Natural killer cell treated with Interleukin-12 subunit alpha and Interleukin-12 subunit beta and Interleukin-15 and Interleukin-18, amount 100 ng/mL, for 72 hours (primary cell): ENCODE measurements around the gene PEX26. TPM values are rescaled to one million over a fixed set of nuclear protein-coding genes. Genes with fewer than 3 reads are reported as not detected.
A peak's percentile ranks its signal among the peaks of the same experiment; 100 is the strongest.
"Not testable (repeated sequence)": the region's sequence is repeated elsewhere in the genome, so short reads cannot be mapped to it uniquely, and the experiment has no call there.

Experiments used
- ATAC-seq, 2 donors: fragments of 150-1000 bp; cut with Tn5 transposase in 1 of 2; sonication (Bioruptor Pico), chemical (Tn5 transposase) in 1 of 2; 2 replicates each; pipeline ENCODE4 v1.10.0; 2021
- DNase-seq: peaks from one replicate; pipeline ENCODE4 v3.0.0; 2022; ENCODE audit warnings: low spot score
- H3K27ac Mint-ChIP-seq, 2 donors: 1 replicate in 1 of 2; 2 replicates in 1 of 2; pipeline ENCODE4 v1.8.0; 2022; ENCODE audit warnings: mixed read lengths in 2 of 2, mild to moderate bottlenecking in 1 of 2, moderate library complexity in 1 of 2
- H3K27me3 Mint-ChIP-seq, 2 donors: 1 replicate in 1 of 2; 2 replicates in 1 of 2; pipeline ENCODE4 v1.8.0; 2022; ENCODE audit warnings: mixed read lengths in 2 of 2
- H3K36me3 Mint-ChIP-seq: one replicate; pipeline ENCODE4 v1.8.0; 2022; ENCODE audit warnings: mixed read lengths
- H3K4me1 Mint-ChIP-seq, 2 donors: 1 replicate in 1 of 2; 2 replicates in 1 of 2; pipeline ENCODE4 v1.8.0; 2022; ENCODE audit warnings: low read depth in 2 of 2, mixed read lengths in 2 of 2, mild to moderate bottlenecking in 1 of 2
- H3K4me3 Mint-ChIP-seq: one replicate; pipeline ENCODE4 v1.8.0; 2022; ENCODE audit warnings: mixed read lengths
- H3K9me3 Mint-ChIP-seq: 2 replicates; pipeline ENCODE4 v1.8.0; 2022; ENCODE audit warnings: mixed read lengths
- total RNA-seq, 2 donors: library from RNA; stranded (reverse); gene quantifications; one replicate each; pipeline ENCODE4 v1.2.3, GENCODE V29; 2022

The PEX26 gene
- total RNA-seq, 2 donors from 2014 or later, result 44.6 to 63.5 TPM

GRCh38 chr22:18105981-18106380 lies 28.2 kb downstream of the PEX26 start:
- H3K27ac Mint-ChIP-seq, result peak overlapping the region; percentile 43 to 54

GRCh38 chr22:18106550-18107341 lies 29.0 kb downstream of the PEX26 start:
- peaks cover 16 to 19% of the 10 kb centered on the region in 2 donors for H3K27me3 Mint-ChIP-seq
- peak overlapping the region in 1 of 2 donors; percentile 54 for H3K27ac Mint-ChIP-seq
- not testable (repeated sequence) for H3K4me3 Mint-ChIP-seq, DNase-seq, H3K9me3 Mint-ChIP-seq
- H3K4me1 Mint-ChIP-seq, result peaks cover 23 to 26% of the 10 kb centered on the region in 2 donors
- ATAC-seq, result peak; percentile 52 to 53
- H3K36me3 Mint-ChIP-seq, result peaks cover 27% of the 10 kb centered on the region

More at GRCh38 chr22:18105981-18106380, 28.2 kb downstream of the PEX26 start:
- H3K36me3 Mint-ChIP-seq, result peaks cover 31% of the 10 kb centered on the region
- DNase-seq, H3K9me3 Mint-ChIP-seq, ATAC-seq: not testable (repeated sequence)
- peak overlapping the region; percentile 39 for H3K4me3 Mint-ChIP-seq
- H3K4me1 Mint-ChIP-seq, result peaks cover 22 to 26% of the 10 kb centered on the region in 2 donors
- peaks cover 15 to 19% of the 10 kb centered on the region in 2 donors for H3K27me3 Mint-ChIP-seq

GRCh38 chr22:18108187-18108586 lies 30.4 kb downstream of the PEX26 start:
- Mint-ChIP-seq H3K4me3 (no peak overlapping the region), H3K27me3 (peaks cover 16 to 19% of the 10 kb centered on the region in 2 donors), H3K36me3 (peaks cover 25% of the 10 kb centered on the region), H3K9me3 (peaks cover 3% of the 10 kb centered on the region), H3K4me1 (peaks cover 23 to 26% of the 10 kb centered on the region in 2 donors), H3K27ac (no peak overlapping the region)
- ATAC-seq, result no peak
- no peak for DNase-seq

- no peak overlapping the region for H3K27ac Mint-ChIP-seq
Measured at GRCh38 chr22:18109410-18110193, 31.8 kb downstream of the PEX26 start.

GRCh38 chr22:18110194-18110953 lies 32.6 kb downstream of the PEX26 start, which contains the start of gene TUBA8:
Gene TUBA8, plus strand, starts transcription at chr22:18110809. Its CDS starts 57 bp downstream, at chr22:18110866.
- peaks cover 30 to 39% of the 10 kb centered on the region in 2 donors for H3K4me1 Mint-ChIP-seq
- H3K27me3 Mint-ChIP-seq, result peaks cover 16 to 19% of the 10 kb centered on the region in 2 donors
- DNase-seq, result no peak
- peaks cover 3% of the 10 kb centered on the region for H3K9me3 Mint-ChIP-seq
- H3K4me3 Mint-ChIP-seq, result peak within 1 kb of the TSS; percentile 76
- H3K27ac Mint-ChIP-seq, result no peak within 1 kb of the TSS
- H3K36me3 Mint-ChIP-seq, result peaks cover 16% of the 10 kb centered on the region
- peak; percentile 63 to 72 for ATAC-seq

More at GRCh38 chr22:18109410-18110193, 31.8 kb downstream of the PEX26 start:
- Mint-ChIP-seq H3K9me3 (peaks cover 3% of the 10 kb centered on the region), H3K36me3 (peaks cover 22% of the 10 kb centered on the region), H3K4me1 (peaks cover 36 to 37% of the 10 kb centered on the region in 2 donors), H3K4me3 (peak overlapping the region; percentile 76), H3K27me3 (peaks cover 16 to 19% of the 10 kb centered on the region in 2 donors)
- DNase-seq, result no peak
- no peak for ATAC-seq

- H3K27ac Mint-ChIP-seq, result no peak overlapping the region
- H3K36me3 Mint-ChIP-seq, result peaks cover 9% of the 10 kb centered on the region
- H3K4me3 Mint-ChIP-seq, result no peak overlapping the region
Measured at GRCh38 chr22:18110954-18111758, 33.4 kb downstream of the PEX26 start.

GRCh38 chr22:18111759-18112330 lies 34.1 kb downstream of the PEX26 start:
- peaks cover 9% of the 10 kb centered on the region for H3K36me3 Mint-ChIP-seq

More at GRCh38 chr22:18110954-18111758, 33.4 kb downstream of the PEX26 start:
- Mint-ChIP-seq H3K27me3 (peaks cover 12 to 16% of the 10 kb centered on the region in 2 donors), H3K9me3 (peaks cover 3% of the 10 kb centered on the region), H3K4me1 (peaks cover 22 to 36% of the 10 kb centered on the region in 2 donors)
- ATAC-seq, result no peak
- DNase-seq, result no peak

GRCh38 chr22:18112440-18112839 lies 34.6 kb downstream of the PEX26 start:
- no peak for ATAC-seq
- no peak overlapping the region for H3K27ac Mint-ChIP-seq
- H3K9me3 Mint-ChIP-seq, result no peaks in the 10 kb centered on the region
- peaks cover 4% of the 10 kb centered on the region for H3K36me3 Mint-ChIP-seq
- no peak overlapping the region for H3K4me3 Mint-ChIP-seq
- no peak for DNase-seq
- H3K4me1 Mint-ChIP-seq, result peaks cover 22 to 30% of the 10 kb centered on the region in 2 donors
- H3K27me3 Mint-ChIP-seq, result peaks cover 12 to 13% of the 10 kb centered on the region in 2 donors

More at GRCh38 chr22:18111759-18112330, 34.1 kb downstream of the PEX26 start:
- Mint-ChIP-seq H3K9me3 (peaks cover 3% of the 10 kb centered on the region), H3K27ac (no peak overlapping the region), H3K4me1 (peaks cover 22 to 33% of the 10 kb centered on the region in 2 donors), H3K27me3 (peaks cover 12 to 16% of the 10 kb centered on the region in 2 donors), H3K4me3 (no peak overlapping the region)
- ATAC-seq (no peak), DNase-seq (no peak)

GRCh38 chr22:18113680-18114394 lies 36.0 kb downstream of the PEX26 start:
- Mint-ChIP-seq H3K9me3 (no peaks in the 10 kb centered on the region), H3K4me1 (peaks cover 22 to 35% of the 10 kb centered on the region in 2 donors), H3K27ac (peak overlapping the region in 1 of 2 donors; percentile 54), H3K36me3 (peaks cover 4% of the 10 kb centered on the region), H3K27me3 (peaks cover 12 to 13% of the 10 kb centered on the region in 2 donors), H3K4me3 (peak overlapping the region; percentile 30)
- peak; percentile 7 to 50 for ATAC-seq
- no peak for DNase-seq

GRCh38 chr22:18114495-18114894 lies 36.7 kb downstream of the PEX26 start:
- DNase-seq (no peak), ATAC-seq (no peak)
- Mint-ChIP-seq H3K9me3 (no peaks in the 10 kb centered on the region), H3K4me1 (peaks cover 20 to 40% of the 10 kb centered on the region in 2 donors), H3K27ac (peak overlapping the region in 1 of 2 donors; percentile 54), H3K36me3 (peaks cover 2% of the 10 kb centered on the region), H3K27me3 (peaks cover 8 to 12% of the 10 kb centered on the region in 2 donors), H3K4me3 (peak overlapping the region; percentile 30)

GRCh38 chr22:18114976-18115652 lies 37.3 kb downstream of the PEX26 start:
- no peaks in the 10 kb centered on the region for H3K9me3 Mint-ChIP-seq
- ATAC-seq (no peak), DNase-seq (no peak)
- no peak overlapping the region for H3K27ac Mint-ChIP-seq
- no peak overlapping the region for H3K4me3 Mint-ChIP-seq
- H3K27me3 Mint-ChIP-seq, result peaks cover 2 to 6% of the 10 kb centered on the region in 2 donors
- no peaks in the 10 kb centered on the region for H3K36me3 Mint-ChIP-seq
- H3K4me1 Mint-ChIP-seq, result peaks cover 14 to 38% of the 10 kb centered on the region in 2 donors
